Measurements from ENCODE around the gene PHKB.
"Not testable (repeated sequence)": the region's sequence is repeated elsewhere in the genome, so short reads cannot be mapped to it uniquely, and the experiment has no call there.

Gene PHKB

GRCh38 chr16:47506800-47507199, 45.7 kb downstream of the PHKB start:
- no peak for DNase-seq (ENCODE audit: low read depth)

GRCh38 chr16:47507701-47508100, 46.6 kb downstream of the PHKB start:
- no peak for DNase-seq (ENCODE audit: low read depth)

GRCh38 chr16:47511882-47512281, 50.8 kb downstream of the PHKB start:
- no peak for DNase-seq (ENCODE audit: low read depth)

- no peak for DNase-seq (ENCODE audit: low read depth)
Measured at GRCh38 chr16:47519037-47519436, 57.9 kb downstream of the PHKB start.

- no peak for DNase-seq (ENCODE audit: low read depth)
Measured at GRCh38 chr16:47519546-47519945, 58.4 kb downstream of the PHKB start.

- DNase-seq (ENCODE audit: low read depth), result no peak
Measured at GRCh38 chr16:47519996-47520679, 59.0 kb downstream of the PHKB start.

GRCh38 chr16:47523342-47524006, 62.3 kb downstream of the PHKB start:
- no peak for DNase-seq (ENCODE audit: low read depth)

- no peak for DNase-seq (ENCODE audit: low read depth)
Measured at GRCh38 chr16:47524007-47524405, 62.9 kb downstream of the PHKB start.

GRCh38 chr16:47528431-47528830, 67.3 kb downstream of the PHKB start:
- DNase-seq (ENCODE audit: low read depth), result no peak

GRCh38 chr16:47533744-47534292, 72.7 kb downstream of the PHKB start:
- DNase-seq (ENCODE audit: low read depth), result no peak

- no peak for DNase-seq (ENCODE audit: low read depth)
Measured at GRCh38 chr16:47538472-47538871, 77.3 kb downstream of the PHKB start.

- not testable (repeated sequence) for DNase-seq (ENCODE audit: low read depth)
Measured at GRCh38 chr16:47539707-47540670, 78.9 kb downstream of the PHKB start.

GRCh38 chr16:47541135-47541534, 80.0 kb downstream of the PHKB start:
- DNase-seq (ENCODE audit: low read depth), result not testable (repeated sequence)

- not testable (repeated sequence) for DNase-seq (ENCODE audit: low read depth)
Measured at GRCh38 chr16:47544255-47544654, 83.1 kb downstream of the PHKB start.

GRCh38 chr16:47551185-47551584, 90.1 kb downstream of the PHKB start:
- DNase-seq (ENCODE audit: low read depth), result not testable (repeated sequence)

GRCh38 chr16:47551767-47552166, 90.6 kb downstream of the PHKB start:
- not testable (repeated sequence) for DNase-seq (ENCODE audit: low read depth)

- no peak for DNase-seq (ENCODE audit: low read depth)
Measured at GRCh38 chr16:47553853-47554564, 92.9 kb downstream of the PHKB start.

- DNase-seq (ENCODE audit: low read depth), result not testable (repeated sequence)
Measured at GRCh38 chr16:47554587-47554986, 93.5 kb downstream of the PHKB start.

- DNase-seq (ENCODE audit: low read depth), result no peak
Measured at GRCh38 chr16:47561286-47561685, 100.2 kb downstream of the PHKB start.

- no peak for DNase-seq (ENCODE audit: low read depth)
Measured at GRCh38 chr16:47562366-47562765, 101.2 kb downstream of the PHKB start.

- no peak for DNase-seq (ENCODE audit: low read depth)
Measured at GRCh38 chr16:47565454-47565853, 104.3 kb downstream of the PHKB start.

- DNase-seq (ENCODE audit: low read depth), result no peak
Measured at GRCh38 chr16:47567321-47567720, 106.2 kb downstream of the PHKB start.
